GM19023 (cell line): ENCODE data around the gene MGA.

Experiments
- ATAC-seq: cut with Tn5 transposase; IDR thresholded peaks from one replicate; pipeline ENCODE4 v1.9.1; 2021; ENCODE audit warnings: mild to moderate bottlenecking, moderate library complexity; ENCODE audit not compliant: unreplicated experiment

Gene MGA

DNA sequence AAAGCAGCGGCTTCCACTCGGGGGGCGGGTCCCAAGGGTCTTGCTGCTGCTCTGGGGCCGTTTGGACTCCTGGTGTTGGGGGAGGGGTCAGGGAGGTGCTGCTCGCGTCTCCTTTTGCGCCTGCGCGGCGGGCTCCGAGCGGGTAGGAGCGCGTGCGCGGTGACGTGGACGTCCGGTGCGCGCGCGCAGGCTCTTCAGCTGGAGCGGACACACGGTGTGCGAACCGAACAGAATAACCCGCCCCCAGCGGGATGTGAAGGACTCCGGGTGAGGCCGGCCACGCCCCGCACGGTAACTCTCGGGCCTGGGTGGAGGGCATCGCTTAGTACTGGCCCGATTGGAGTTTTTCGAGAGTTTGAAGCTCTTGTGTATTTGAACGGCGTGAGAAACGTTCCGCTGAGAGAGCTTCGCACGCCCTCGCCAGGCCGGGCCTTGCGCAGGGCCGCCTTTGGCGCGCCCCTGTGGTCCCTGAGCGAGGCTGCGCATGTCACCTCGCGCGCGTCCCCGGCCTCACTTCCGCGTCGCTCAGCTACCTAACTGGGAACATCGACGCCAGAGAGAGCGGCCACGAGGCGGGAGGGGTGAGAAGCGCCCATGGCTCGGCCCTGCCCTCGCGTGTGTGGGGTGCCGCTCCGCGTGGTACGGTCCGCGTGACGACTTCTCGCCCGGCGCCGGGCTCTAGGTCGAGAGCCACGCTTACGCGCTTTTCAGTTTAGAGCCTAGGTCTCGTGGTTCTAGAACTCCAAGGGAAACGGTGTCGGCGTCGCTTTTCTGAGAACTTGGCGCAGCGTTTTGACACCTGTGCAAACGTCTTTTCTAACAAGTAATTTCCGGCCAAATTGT, at the start of gene MGA:
Gene MGA, plus strand, starts transcription at position 171 of the 843 bp plus-strand sequence.
- peak; percentile 74 for ATAC-seq

DNA sequence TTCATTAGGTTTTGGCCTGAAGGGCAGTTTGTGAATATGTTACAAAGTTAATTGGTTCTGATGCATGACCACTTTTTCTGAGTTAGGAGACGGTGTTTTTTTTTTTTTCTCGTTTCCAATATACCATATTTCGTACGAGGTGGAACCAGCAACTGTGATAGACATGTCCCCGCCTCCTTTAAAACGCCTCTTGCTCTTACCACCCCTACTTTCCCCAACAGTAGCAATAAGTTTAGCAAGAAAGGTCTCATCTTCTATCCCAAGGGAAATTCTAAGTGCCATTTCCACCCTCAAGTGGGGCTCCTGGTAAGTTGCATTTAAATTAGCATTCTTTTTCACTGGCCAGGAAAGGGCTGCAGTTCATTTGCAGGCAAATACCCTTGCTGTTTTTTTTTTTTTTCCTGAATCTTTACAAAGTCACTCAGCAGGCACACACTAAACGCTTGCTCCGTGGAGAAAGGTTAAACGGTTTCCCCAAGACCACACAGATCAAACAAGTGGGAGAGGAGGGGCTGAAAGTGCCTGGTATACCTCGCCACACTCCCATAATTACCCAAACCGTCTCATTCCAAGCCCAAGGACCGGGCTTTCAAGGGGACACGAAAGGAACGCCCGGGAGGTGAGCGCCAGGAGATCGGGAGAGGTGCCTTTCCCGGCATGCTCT, 39.5 kb upstream of the MGA start:
- no peak for ATAC-seq

DNA sequence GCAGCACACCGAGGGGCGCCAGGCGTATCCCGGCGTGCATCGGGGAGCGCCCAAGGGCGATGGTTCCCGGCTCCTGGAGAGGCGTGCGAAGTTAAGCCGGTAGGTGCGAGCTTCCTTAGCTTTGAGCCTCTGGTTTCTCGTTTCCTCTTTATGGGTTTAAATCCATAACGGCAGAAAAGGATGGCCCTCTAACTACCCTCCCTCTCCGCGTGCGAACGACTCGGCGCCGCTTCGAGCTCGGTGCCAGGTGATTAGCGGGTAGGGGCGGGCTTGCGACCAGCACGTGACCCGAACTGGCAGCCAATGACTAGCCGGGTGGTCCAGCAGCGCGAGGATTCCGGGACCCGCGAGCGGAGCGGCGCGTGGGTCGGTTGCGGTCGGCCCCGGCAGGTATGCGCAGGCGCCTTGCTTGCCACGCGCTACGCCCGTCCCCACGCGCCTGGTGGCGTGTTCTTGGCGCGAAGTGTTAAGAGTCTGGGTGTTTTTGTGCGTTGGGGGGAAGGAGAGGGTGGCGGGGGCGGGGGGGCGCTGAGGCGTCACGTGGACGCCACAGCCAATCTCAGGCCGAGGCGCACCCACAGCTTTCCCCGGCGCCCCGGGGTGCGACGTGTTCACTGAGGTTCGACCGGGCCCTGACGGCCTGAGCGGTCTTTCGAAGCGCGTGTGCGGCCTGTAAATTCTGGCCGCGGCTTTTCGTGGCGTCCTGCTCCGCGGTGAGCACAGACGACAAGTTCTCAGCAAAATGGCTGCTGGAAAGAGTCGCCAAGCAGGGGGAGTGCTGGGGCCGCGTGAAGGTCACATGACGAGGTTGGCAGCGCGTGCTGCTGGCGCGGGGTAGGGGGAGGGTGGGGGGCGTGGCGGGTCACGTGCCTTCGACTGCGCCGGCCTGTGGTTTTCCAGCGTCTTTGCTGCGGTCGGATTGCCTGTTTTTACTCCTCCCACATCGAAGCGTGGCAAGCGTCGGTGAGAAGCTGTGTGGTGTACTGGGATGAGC, 38.7 kb upstream of the MGA start:
- no peak for ATAC-seq

DNA sequence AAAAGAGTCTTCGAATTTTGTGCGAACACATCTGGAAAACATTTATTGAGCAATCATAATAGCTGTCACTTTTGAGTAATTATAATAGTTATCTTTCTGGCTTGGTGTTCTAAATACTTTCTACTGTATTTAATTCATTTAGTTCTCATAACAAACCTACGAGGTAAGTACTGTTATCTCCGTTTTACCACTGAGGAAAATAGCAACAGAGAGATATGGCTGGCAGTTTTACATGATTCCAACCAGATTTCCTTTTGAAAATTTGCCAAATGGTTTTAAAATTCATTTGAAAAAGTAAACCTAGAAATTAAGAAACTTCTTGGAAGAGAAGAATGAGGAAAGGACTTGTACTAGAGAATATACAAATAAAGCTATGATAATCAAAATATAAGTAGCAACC, 37.3 kb upstream of the MGA start:
- ATAC-seq: no peak

DNA sequence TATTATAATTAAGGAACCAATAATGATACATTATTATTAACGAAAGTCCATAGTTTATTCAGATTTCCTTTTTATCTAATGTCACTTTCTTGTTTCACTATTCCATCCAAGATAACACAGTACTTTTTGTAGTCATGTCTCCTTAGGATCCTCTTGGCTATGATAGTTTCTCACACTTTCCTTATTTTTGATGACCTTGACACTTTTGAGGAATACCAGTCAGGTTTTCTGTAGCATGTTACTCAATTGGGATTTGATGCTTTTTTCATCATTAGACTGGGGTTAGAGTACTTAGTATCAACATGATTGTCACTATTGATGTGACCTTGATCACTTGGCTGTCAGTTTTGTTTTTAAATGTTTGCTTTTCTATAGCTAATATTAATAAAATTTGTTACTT, 33.0 kb upstream of the MGA start:
- ATAC-seq: no peak

DNA sequence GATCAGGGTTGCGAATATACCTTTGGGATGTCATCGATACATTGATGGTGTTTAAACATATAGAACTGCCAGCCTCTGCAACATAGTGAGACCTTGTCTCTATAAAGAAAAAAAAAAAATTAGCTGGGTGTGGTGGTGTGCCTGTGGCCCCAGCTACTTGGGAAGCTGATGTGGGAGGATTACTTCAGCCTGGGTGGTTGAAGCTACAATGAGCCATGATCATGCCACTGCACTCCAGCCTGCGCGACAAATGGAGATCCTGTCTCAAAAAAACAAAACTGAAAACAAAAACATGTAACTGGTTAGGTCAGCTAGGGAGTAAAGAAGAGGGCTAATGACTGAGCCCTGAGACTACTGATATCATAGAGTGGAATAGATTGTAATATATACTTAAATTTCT, 30.7 kb upstream of the MGA start:
- ATAC-seq: no peak

DNA sequence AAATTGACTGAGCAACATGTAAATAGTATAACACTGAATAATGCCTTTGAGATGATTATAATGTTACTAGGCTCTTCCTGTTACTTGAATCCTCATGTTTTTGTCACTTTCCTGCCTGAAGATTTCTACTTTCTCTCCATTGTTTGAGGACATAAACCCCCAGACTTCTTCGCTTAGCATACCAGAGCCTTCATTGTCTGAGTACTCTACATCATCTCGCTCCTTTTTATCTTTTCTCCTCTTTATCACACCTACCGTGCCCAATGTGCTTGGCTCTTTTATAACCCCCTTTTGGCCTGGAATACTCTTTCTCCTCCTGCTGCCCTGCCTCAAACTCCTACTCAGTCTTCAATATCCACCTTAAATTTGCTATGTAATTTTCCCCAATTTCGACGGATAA, 30.3 kb upstream of the MGA start:
- no peak for ATAC-seq

DNA sequence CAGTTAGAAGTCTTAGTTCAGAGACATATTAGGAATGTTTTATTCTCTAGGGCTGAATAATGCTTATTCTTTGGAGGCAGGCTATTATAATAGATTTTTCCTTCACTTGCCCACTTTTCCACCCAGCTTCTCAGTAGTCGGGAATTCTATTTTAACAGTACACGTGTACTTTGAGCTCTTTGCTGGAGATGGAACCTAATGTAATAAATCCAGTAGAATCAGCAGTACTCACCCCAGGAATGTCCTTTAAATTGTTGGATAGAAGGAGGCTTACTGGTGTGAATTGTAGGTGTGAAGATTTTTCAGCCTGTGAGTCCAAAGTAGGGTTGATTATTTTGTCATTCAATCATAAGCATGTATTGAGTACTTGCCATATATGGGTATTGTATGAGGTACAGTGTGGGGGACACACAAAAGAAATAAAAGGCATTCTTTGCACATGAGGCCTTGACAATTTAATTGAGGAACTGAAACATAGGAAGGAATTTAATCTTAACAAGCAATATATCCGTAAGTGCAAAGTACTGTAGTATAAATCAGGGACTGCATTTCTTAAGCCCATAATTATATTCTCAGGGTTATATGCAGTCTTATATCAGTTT, 29.5 kb upstream of the MGA start:
- ATAC-seq: no peak

DNA sequence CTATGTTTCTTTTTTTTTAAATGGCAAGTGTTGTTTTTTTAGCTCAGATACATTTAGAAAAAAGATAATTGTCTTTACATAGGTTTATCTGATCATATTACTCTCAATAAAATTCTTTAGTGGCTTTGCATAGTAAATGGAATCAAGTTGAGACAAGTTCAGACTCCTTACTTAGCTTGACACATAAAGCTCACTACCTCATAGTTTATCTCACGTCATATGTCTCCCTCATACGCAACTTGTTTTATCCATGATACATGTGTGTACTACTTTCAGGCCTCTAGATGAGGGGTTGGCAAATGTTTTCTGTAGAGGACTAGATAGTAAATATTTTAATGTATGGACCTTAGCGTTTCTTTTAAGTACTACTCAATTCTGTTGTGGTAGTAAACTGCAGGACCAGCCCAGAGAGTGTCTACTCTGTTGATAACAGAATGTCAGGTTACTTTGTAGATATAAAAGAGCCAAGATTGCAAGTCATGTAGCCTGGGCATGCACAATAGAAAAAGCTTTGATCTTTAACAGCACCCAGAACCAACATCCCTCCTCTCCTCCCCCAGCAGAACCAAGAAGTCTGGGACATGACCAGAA, 28.2 kb upstream of the MGA start:
- ATAC-seq: no peak

DNA sequence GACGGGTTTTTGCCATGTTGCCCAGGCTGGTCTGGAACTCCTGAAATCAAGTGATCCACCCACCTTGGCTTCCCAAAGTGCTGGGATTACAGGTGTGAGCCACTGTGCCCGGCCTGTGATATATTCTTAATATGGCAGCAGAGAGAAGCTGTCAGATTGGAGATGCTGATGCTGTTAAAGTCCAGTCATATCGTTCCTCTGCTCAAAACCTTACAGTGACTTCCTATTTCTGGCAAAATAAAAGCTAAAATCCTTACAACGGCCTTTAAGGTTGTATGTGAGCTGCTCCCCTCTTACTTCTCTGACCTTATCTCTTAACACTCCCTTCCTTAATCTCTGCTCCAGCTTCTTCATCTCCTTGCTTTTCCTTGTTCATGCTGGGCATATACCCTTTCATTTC, 26.6 kb upstream of the MGA start:
- no peak for ATAC-seq

DNA sequence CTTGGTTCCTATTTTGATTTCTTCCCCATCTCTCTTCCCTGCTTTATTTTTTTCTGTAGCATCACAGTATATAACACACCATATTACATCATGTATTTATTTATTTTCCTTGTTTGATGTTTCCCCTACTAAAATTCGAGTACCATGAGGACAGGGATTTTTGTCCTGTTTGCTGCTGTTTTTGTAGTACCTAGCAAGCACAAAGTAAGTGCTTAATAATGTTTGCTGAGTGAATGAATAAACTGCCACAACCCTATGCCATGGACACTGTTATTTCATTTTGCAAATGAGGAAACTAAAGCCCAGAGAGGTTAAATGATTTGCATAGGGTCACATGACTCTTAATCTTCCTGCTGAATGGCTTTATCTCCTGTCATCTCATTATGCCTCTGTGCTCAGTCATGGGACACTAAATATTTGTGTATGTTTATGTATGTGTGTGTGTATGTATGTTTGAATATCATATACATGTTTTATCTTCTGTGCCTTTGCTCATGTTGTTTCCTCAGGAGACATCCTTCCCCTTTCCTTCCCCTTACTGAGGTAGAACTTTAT, 26.1 kb upstream of the MGA start:
- no peak for ATAC-seq

DNA sequence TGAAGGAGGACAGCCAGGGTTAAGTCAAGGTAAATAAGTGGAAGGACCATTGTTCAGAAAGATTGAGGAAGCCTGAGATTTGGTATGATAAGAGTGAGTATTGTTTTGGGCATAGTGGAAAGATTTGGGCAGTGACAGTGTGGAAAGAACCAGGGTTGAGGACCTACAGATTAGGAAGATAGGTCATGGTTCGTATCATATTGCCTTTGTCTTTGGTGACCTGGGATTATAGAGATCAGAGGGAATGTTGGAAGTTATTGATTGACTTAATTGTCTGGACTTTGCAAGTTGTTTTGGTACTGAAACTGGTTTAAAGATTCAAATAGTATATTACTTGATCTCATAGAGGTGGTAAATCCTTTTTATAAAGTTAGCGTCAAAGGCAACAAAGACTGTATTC, 23.1 kb upstream of the MGA start:
- ATAC-seq: no peak

DNA sequence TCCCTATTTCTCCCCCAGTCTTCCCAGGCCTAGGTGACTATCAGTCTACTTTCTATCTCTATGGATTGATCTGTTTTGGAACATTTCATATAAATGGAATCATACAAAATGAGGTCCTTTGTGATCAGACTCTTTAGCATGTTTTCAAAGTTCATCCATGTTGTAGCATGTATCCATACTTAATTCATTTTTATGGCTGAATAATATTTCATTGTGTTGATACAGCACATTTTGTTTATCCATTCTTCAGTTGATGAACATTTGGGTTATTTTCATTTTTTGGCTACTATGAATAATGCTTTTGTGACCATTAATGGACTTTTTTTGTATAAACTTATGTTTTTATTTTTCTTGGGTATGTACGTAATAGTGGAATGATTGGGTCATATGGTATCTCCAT, 19.2 kb upstream of the MGA start:
- ATAC-seq: no peak

DNA sequence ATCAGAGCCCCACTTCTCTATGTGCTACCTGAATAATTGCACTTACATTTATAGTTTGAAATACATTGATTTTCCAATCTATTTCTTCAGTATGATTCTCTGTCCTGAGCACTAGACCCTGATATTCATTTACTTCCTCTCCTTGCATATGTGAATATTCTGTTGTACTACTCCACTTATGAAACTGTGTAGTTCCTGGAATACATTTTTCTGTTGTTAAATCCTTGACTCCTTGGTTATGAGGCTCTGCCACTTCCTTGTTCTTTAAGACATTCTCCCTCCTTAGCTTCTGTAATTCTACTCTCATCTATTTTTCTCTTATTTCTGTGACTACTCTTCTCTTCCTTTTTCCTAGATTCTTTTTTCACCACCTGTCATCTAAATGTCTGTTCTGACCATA, 12.9 kb upstream of the MGA start:
- no peak for ATAC-seq

DNA sequence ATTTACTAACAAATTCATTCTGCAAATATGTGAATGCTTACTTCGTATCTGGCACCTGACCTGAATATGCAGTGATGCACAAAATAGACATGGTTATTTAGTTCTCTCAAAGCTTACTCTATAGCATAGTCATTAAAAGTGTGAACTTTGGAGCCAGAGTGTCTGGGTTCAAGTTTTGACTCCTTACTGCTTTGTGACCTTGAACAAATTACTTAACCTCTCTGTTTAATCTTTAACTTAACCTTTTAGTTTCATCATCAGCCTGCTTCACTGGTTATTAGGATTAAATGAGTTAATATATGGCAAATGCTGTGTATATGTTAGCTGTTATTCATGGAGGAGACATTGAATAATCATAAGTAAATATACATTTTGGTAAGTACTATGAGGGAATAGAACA, 12.1 kb upstream of the MGA start:
- ATAC-seq: no peak

DNA sequence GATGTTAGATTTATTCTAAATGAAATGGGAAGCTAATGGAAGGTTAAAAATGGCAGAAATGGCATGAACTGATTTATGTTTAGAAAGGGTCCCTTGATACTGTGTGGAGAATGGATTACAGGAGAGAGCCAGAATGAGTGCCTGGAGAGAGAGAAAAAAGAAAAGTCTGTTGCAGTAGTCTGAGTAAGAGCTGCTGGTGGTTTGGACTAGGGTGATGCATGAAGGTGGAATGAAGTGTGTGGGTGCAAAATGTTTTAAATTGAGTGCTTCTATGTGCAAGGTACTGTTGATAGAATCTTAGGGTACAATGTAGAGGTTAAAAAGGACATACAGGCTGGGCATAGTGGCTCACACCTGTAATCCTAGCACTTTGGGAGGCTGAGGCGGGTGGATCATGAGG, 11.4 kb upstream of the MGA start:
- no peak for ATAC-seq

DNA sequence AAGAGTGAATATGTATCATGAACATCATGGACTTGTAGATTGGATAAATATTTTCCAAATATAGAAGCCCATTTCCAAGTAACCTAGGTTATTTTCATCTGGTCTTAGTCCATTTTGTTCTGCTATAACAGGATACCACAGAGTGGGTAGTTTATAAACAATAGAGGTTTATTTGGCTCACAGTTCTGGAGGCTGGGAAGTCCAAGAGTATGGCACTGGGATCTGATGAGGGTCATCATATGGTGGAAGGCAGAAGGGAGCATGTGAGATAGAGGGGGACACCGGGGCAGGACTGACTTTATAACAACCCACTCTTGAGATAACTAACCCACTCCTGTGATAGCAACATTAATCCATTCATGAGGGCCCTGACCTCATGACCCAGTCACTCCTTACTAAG, 9.4 kb upstream of the MGA start:
- ATAC-seq: no peak

DNA sequence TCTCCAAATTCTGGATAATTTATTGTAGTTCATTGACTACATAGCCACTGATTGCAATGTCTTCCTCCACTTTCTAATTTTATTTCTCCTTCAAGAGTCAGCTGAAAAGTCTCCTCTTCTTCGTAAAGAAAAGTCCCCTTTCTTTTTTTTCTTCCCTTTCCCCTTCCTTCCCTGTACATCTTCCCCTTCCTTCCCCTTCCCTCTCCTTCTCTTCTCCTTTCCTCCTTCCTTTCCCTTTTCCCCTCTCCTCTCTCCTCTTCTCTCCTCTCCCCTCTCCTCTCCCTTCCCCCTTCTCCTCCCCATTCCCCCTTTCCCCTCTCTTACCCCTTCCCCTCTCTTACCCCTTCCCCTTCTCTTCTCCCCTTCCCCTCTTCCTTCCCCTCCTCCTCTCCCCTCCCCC, 8.8 kb upstream of the MGA start:
- ATAC-seq: no peak

DNA sequence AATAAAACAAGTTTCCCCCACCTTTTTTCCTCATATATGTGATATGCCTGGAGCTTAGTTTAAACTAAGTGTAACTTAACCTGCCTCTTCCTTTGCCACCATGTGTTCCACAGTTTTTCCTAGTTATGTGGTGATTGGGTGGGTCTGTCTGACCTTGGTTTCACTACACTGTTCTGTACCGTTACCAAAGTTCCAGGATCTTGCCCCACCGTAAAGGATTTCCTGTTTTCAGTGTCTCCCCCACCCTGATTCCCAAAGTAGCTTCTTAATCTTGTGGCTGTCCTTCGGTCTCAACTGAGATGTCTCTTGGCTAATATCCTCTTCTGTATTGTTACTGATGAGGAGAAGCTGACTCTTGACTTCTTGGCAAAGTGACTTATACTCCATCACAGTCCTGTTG, 6.4 kb upstream of the MGA start:
- ATAC-seq: no peak

DNA sequence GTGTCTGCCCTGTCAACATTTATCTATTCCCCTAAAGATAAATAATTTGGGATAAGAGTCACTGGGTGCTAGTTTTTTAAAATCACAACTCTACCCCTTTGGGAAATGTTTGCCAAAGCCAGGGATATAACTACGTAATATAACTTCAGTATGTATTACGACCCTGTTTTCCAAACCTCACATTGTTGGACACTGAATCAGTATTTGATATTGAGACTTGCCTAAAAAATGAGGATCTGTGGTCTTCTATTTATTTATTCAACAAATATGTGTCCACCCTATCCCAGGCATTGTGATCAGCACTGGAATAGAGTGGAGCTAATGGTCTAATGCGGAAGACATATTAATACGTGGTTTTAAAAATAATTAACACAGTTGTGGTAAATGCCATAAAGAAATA, 4.5 kb upstream of the MGA start:
- ATAC-seq: no peak
